Fibroblast of lung (primary cell): ENCODE results near the gene CELF5. TPM values are rescaled to one million over a fixed set of nuclear protein-coding genes. Genes with fewer than 3 reads are reported as not detected.
"Not testable (repeated sequence)": the region's sequence is repeated elsewhere in the genome, so short reads cannot be mapped to it uniquely, and the experiment has no call there.

Experiments used
- DNase-seq, 2 donors: peaks; one replicate each; pipeline versions ENCODE4 v3.0.0 to v3.0.0-alpha.2; 2010; ENCODE audit warnings: low read depth in 2 of 2
- H2AFZ ChIP-seq: 2 replicates; pipeline ENCODE4 v1.5.1; 2012; ENCODE audit warnings: low read length, control low read depth, inconsistent platforms
- H3K27ac ChIP-seq: 2 replicates; pipeline ENCODE4 v1.5.1; 2011; ENCODE audit warnings: low read length, control low read depth; ENCODE audit not compliant: insufficient read depth
- H3K27me3 ChIP-seq: 2 replicates; pipeline ENCODE4 v1.5.1; 2011; ENCODE audit warnings: mild to moderate bottlenecking, low read length; ENCODE audit not compliant: control insufficient read depth, insufficient read depth
- H3K36me3 ChIP-seq: 2 replicates; pipeline ENCODE4 v1.5.1; 2011; ENCODE audit warnings: low read length; ENCODE audit not compliant: control insufficient read depth, insufficient read depth
- H3K4me1 ChIP-seq: 2 replicates; pipeline ENCODE4 v1.5.1; 2011; ENCODE audit warnings: low read length; ENCODE audit not compliant: control insufficient read depth, insufficient read depth; ENCODE audit errors: extremely low read depth
- H3K4me2 ChIP-seq: 2 replicates; pipeline ENCODE4 v1.5.1; 2011; ENCODE audit warnings: low read length, control low read depth; ENCODE audit not compliant: insufficient read depth; ENCODE audit errors: extremely low read depth
- H3K4me3 ChIP-seq, 4 experiments: fragments of 200-600 bp in 1 of 4; sonication (generic) in 1 of 4; replicated peaks in 1 of 4; 2 replicates each; pipeline ENCODE4 v1.5.1; 2011 to 2016; ENCODE audit warnings: low read length in 4 of 4, low read depth in 3 of 4, mild to moderate bottlenecking in 3 of 4, control low read depth in 2 of 4, inconsistent platforms in 1 of 4, mixed read lengths in 1 of 4; ENCODE audit not compliant: insufficient read depth in 1 of 4; ENCODE audit errors: control extremely low read depth in 1 of 4
- H3K79me2 ChIP-seq: 2 replicates; pipeline ENCODE4 v1.5.1; 2012; ENCODE audit warnings: mild to moderate bottlenecking, low read length, inconsistent platforms; ENCODE audit not compliant: control insufficient read depth, insufficient read depth
- H3K9ac ChIP-seq: 2 replicates; pipeline ENCODE4 v1.5.1; 2011; ENCODE audit warnings: mild to moderate bottlenecking, low read length, control low read depth; ENCODE audit not compliant: insufficient read depth
- H3K9me3 ChIP-seq: 2 replicates; pipeline ENCODE4 v1.5.1; 2012; ENCODE audit warnings: low read depth, low read length; ENCODE audit not compliant: control insufficient read depth, insufficient read depth
- H4K20me1 ChIP-seq: 2 replicates; pipeline ENCODE4 v1.5.1; 2011; ENCODE audit warnings: low read length; ENCODE audit not compliant: control insufficient read depth, insufficient read depth; ENCODE audit errors: extremely low read depth
- CTCF ChIP-seq, 2 donors: IDR thresholded peaks in 1 of 2; conservative IDR thresholded peaks in 1 of 2; 1 replicate in 1 of 2; 2 replicates in 1 of 2; pipeline ENCODE4 v1.5.1; 2011 to 2012; ENCODE audit warnings: low read length in 2 of 2, control low read depth in 1 of 2, inconsistent platforms in 1 of 2, low read depth in 1 of 2, mild to moderate bottlenecking in 1 of 2
- EZH2 ChIP-seq: IDR thresholded peaks from 2 replicates; pipeline ENCODE4 v1.5.1; 2012; ENCODE audit warnings: low read length, control low read depth, mild to moderate bottlenecking; ENCODE audit errors: missing control alignments
- polyA plus RNA-seq, 2 donors: library from polyadenylated mRNA; depleted of rRNA in 1 of 2; stranded (reverse) in 1 of 2; unstranded in 1 of 2; fragments of >200 nt; gene quantifications; 2 replicates each; pipeline ENCODE4 v1.2.1, GENCODE V29; 2011 to 2012; ENCODE audit warnings: missing spikeins in 1 of 2
- total RNA-seq: library from RNA; depleted of rRNA; stranded (reverse); fragments of >200 nt; gene quantifications from 2 replicates; pipeline ENCODE4 v1.2.1, GENCODE V29; 2014

Gene CELF5
- total and polyA plus RNA-seq, 2 donors (not counting 1 experiment from before 2014, with no cell fraction given): under 0.01 TPM; not detected in 1

DNA sequence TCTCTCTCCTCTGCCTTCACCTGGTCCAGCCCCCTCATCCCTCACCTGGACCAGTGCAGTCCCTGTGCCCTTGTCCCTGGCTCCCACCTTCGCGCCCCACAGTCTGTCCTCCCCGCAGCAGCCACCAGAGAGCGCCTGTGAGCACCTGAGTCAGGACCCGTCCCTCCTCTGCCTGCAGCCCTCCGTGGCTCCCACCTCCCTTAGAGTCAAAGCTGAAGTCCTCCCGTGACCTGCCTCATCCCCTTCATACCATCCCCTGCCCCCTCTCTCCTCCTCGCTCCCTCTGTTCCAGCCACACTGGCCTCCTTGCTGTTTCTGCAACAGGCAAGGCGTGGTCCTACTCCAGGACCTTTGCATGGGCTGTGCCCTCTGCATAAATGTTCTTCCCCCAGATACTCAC is 10.3 kb downstream of the CELF5 start:
- Histone ChIP-seq H3K79me2 (no peaks in the 10 kb centered on the region), H3K27me3 (peaks cover 11% of the 10 kb centered on the region), H3K4me2 (no peak overlapping the region), H3K9me3 (no peaks in the 10 kb centered on the region), H3K4me3 (no peak overlapping the region), H3K9ac (no peak overlapping the region), H2AFZ (no peak overlapping the region), H3K36me3 (no peaks in the 10 kb centered on the region), H3K4me1 (no peaks in the 10 kb centered on the region), H4K20me1 (no peaks in the 10 kb centered on the region), H3K27ac (no peak overlapping the region)
- DNase-seq: no peak
- TF ChIP-seq CTCF (conservative IDR thresholded peaks at IDR 0.05 in 1 of 2, IDR thresholded peaks at IDR 0.05 in 1 of 2; ENCODE audit: low read depth in 1 of 2, low read length in 2 of 2) (peak in 1 of 2 donors; percentile 30), EZH2 (no peak)

- not testable (repeated sequence) for H3K9me3 ChIP-seq, H4K20me1 ChIP-seq, H3K9ac ChIP-seq, H3K79me2 ChIP-seq, H3K27ac ChIP-seq, H3K4me3 ChIP-seq, H3K4me2 ChIP-seq, H3K4me1 ChIP-seq, H3K36me3 ChIP-seq, H3K27me3 ChIP-seq, DNase-seq, H2AFZ ChIP-seq
Measured at GRCh38 chr19:3235604-3236003, 11.1 kb downstream of the CELF5 start.

DNA sequence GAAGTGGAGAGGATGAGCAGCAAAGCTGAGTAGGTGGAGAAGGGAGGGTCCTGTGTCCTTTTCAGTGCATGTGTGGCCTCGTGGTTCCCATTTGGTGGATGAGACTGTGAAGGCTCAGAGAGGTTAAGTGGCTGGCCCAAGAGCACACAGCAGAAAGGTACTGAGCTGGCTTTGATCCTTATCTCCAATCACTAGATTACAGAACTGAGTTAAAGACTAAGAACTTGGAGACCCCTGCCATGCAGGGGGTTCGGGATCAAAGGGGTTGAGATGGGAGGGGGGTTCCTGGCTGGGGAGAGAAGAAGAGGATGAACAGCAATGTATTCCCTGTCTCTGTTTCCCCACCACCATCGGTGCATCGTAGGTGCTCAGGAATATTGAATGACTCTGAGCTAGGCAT is 11.8 kb downstream of the CELF5 start:
- DNase-seq: no peak
- Histone ChIP-seq H3K4me3 (no peak overlapping the region), H2AFZ (no peak overlapping the region)

DNA sequence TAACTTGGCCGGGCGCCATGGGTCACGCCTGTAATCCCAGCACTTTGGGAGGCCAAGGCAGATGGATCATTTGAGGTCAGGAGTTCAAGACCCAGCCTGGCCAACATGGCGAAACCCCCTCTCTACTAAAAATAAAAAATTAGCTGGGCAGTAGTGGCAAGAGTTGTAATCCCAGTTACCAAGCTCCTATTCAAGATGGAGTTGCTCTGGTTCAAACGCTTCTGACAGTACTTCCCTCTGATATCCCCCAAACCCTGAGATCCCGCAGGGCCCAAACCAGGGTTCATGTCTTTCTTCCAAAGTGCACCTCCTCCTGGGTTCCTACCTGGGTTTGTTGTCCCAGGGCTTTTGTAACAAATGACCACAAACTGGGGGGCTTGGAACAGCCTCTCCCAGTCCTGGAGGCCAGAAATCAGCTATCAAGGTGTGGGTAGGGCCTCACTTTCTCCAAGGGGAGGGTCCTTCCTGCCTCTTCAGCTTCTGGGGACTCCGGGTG is 13.7 kb downstream of the CELF5 start:
- no peaks in the 10 kb centered on the region for H3K27me3 ChIP-seq
- H3K27ac ChIP-seq: no peak overlapping the region
- DNase-seq: no peak
- H3K4me3 ChIP-seq: no peak overlapping the region
- H3K9me3 ChIP-seq: no peaks in the 10 kb centered on the region
- no peaks in the 10 kb centered on the region for H3K79me2 ChIP-seq
- no peak overlapping the region for H2AFZ ChIP-seq
- H4K20me1 ChIP-seq: no peaks in the 10 kb centered on the region
- no peaks in the 10 kb centered on the region for H3K36me3 ChIP-seq
- H3K4me1 ChIP-seq: no peaks in the 10 kb centered on the region
- H3K4me2 ChIP-seq: no peak overlapping the region
- H3K9ac ChIP-seq: no peak overlapping the region
- TF ChIP-seq EZH2 (no peak), CTCF (conservative IDR thresholded peaks at IDR 0.05 in 1 of 2, IDR thresholded peaks at IDR 0.05 in 1 of 2; ENCODE audit: low read depth in 1 of 2, low read length in 2 of 2) (no peak)

More for the DNA sequence above, 11.8 kb downstream of the CELF5 start:
- no peak for TF ChIP-seq EZH2
- no peak overlapping the region for H3K4me2 ChIP-seq
- no peaks in the 10 kb centered on the region for H3K27me3 ChIP-seq
- no peaks in the 10 kb centered on the region for H3K9me3 ChIP-seq
- H3K9ac ChIP-seq: no peak overlapping the region
- no peaks in the 10 kb centered on the region for H4K20me1 ChIP-seq
- H3K4me1 ChIP-seq: no peaks in the 10 kb centered on the region
- H3K27ac ChIP-seq: no peak overlapping the region
- H3K36me3 ChIP-seq: no peaks in the 10 kb centered on the region
- no peaks in the 10 kb centered on the region for H3K79me2 ChIP-seq
